HG02981 (cell line): Measurements from ENCODE around the gene SH3PXD2B.
"Not testable (repeated sequence)": the region's sequence is repeated elsewhere in the genome, so short reads cannot be mapped to it uniquely, and the experiment has no call there.

Source experiments
- ATAC-seq: cut with Tn5 transposase; IDR thresholded peaks from one replicate; pipeline ENCODE4 v1.9.1; 2021; ENCODE audit warnings: mild to moderate bottlenecking, moderate library complexity; ENCODE audit not compliant: unreplicated experiment

Gene SH3PXD2B

GRCh38 chr5:172486451-172486850, 32.1 kb upstream of the SH3PXD2B start:
- no peak for ATAC-seq

- no peak for ATAC-seq
Measured at GRCh38 chr5:172485511-172486202, 31.3 kb upstream of the SH3PXD2B start.

DNA sequence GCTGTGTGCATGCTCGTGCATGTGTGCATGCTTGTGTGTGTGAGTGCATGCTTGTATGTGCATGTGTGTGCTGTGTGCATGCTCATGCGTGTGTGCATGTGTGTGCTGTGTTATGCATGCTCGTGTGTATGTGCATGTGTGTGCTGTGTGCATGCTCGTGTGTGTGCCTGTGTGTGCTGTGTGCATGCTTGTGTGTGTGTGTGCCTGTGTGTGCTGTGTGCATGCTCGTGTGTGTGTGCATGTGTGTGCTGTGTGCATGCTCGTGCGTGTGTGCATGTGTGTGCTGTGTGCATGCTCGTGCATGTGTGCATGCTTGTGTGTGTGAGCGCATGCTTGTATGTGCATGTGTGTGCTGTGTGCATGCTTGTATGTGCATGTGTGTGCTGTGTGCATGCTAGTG, 30.3 kb upstream of the SH3PXD2B start:
- ATAC-seq = no peak

GRCh38 chr5:172482156-172483020, 28.1 kb upstream of the SH3PXD2B start:
- ATAC-seq = no peak

DNA sequence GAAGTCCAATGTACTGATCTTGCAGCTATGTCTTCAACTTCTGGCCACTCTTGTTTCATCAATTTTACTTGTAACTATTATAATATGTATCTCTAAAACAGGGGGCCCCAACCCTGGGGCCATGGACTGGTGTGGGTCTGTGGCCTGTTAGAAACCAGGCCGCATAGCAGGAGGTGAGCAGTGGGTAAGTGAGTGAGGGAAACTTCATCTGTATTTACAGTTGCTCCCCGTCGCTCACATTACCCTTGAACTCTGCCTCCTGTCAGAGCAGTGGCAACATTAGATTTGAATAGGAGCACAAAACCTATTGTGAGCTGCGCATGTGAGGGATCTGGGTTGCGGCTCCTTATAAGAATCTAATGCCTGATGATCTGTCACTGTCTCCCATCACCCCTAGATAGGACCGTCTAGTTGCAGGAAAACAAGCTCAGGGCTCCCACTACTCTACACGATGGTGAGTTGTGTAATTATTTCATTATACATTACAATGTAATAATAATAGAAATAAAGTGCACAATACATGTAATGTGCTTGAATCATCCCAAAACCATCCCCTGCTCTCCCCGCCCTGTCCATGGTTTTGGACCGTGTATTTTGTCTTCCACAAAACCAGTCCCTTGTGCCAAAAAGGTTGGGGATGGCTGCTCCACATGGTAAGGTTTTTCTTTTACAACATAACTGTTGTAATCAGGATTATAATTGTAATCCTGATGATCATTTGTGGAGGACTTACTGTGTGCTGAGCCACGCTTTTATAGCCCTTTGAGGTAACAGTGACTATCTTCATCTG, 26.9 kb upstream of the SH3PXD2B start:
- ATAC-seq = no peak

DNA sequence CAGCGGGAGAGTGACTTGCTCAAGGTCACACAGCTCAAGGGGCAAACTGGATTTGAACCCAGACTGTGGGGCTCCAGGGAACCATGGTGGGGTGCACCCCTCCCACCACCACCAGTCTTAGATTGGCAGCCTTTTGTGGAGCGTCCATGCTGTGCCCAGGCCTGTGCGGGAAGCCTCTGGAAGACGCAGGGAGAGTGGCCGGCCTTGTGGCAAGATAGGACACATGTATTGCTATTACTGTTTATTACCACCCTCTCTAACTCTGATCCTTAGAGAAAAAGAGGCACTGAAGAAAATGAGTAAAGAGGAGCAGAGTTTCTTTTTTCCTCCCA, 25.4 kb upstream of the SH3PXD2B start:
- ATAC-seq = no peak

- peak; percentile 76 for ATAC-seq
Measured at GRCh38 chr5:172479034-172479783, 24.9 kb upstream of the SH3PXD2B start.

GRCh38 chr5:172478695-172479033, 24.3 kb upstream of the SH3PXD2B start:
- ATAC-seq = not testable (repeated sequence)

GRCh38 chr5:172478256-172478655, 23.9 kb upstream of the SH3PXD2B start:
- ATAC-seq = no peak

- no peak for ATAC-seq
Measured at GRCh38 chr5:172477466-172477865, 23.1 kb upstream of the SH3PXD2B start.

- no peak for ATAC-seq
Measured at GRCh38 chr5:172474293-172474692, 20.0 kb upstream of the SH3PXD2B start.

- ATAC-seq = no peak
Measured at GRCh38 chr5:172473427-172473826, 19.1 kb upstream of the SH3PXD2B start.

DNA sequence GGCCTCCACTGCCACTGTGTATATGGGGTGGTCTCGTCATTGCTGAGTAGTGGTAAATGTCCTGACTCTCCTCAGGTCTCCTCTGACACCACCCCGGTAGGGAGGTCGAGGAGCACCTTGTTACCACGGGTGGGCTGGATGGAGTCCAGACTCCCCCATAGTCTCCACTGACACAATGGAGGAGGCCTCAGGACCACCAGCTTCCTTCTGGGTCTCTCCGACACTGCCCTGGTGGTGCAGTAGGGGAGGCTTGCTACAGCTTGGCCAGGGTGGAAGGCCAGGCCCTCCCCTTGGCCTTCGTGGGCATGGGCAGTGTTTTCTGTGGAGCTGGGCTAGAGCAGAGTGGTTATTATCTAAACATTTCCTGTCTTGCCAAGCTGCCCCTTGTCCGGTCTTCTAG, 15.4 kb upstream of the SH3PXD2B start:
- ATAC-seq = no peak

- ATAC-seq = no peak
Measured at GRCh38 chr5:172466062-172466461, 11.7 kb upstream of the SH3PXD2B start.

GRCh38 chr5:172463031-172463430, 8.7 kb upstream of the SH3PXD2B start:
- no peak for ATAC-seq

GRCh38 chr5:172459783-172460165, 5.4 kb upstream of the SH3PXD2B start:
- ATAC-seq = no peak

- ATAC-seq = no peak
Measured at GRCh38 chr5:172458976-172459782, 4.9 kb upstream of the SH3PXD2B start.

DNA sequence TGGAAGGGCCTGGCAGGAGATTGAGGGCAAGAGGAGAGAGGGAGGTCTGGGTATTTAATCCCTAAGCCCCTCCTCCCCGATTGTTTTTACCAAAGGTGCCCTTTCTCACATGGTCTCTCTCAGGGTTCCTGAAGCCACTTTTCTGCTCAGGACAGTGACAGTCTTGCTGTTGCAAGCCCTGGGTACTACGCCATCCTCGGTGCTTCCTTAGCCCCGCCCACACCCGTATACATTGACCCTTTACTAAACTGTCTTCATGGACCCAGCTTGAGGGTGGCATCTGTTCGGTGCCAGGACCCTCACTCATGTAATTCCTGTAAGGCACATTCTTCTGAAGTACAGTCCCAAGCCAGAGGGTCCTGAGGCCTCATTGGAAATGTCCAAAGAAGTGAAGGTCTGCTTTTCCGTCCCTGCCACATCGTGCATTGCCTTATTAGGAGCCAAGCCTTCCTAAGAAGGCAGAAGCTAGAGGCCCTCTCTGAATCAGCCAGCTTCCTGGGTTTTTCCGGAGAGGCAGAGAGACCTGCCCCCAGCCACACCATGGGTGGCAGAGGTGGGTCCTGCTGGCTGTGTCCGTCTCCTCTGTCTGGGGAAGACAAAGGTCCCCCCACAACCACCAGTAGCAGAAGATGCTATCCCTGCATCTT, 1.9 kb upstream of the SH3PXD2B start:
- no peak for ATAC-seq

DNA sequence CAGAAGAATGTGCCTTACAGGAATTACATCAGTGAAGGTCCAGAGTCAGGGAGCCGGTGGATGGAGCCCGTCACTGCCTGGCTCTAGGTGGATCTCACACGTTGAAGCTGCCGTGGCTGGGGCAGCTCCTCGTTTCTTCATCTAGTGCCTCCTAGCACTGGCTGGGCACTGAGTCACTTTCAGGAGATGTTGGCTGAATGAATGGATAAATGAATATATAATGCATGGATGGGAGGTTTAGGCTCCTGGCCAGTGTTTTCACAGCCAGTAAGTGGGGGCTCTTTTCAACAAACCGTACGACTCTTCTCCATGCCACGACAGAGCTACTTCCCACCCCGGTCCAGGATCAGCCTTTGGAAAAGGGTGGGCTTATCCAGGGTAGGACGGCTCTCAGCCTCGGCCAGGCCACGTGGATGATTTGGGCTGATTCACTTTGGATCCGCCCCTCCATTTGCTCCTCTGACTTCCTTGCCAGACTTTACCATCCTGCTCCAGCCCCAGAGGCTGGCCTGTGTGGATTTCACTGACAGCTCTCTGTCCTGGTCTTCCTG, 1.3 kb upstream of the SH3PXD2B start:
- no peak for ATAC-seq

GRCh38 chr5:172455087-172455381, 709 bp upstream of the SH3PXD2B start:
- ATAC-seq = no peak
